SK-MEL-5 (cell line): ENCODE results near the gene CELF5. TPM values are rescaled to one million over a fixed set of nuclear protein-coding genes. Genes with fewer than 3 reads are reported as not detected.

Experiments used
- DNase-seq: peaks from one replicate; pipeline ENCODE4 v3.0.0-alpha.2; 2016; ENCODE audit warnings: low read depth, low spot score
- in situ Hi-C: cut with HindIII; loops from 2 replicates; pipeline ENCODE4 v1.10.0; 2016; ENCODE audit warnings: low sequenced_read_pairs, high pct_unique_total_duplicates, low pct_unique_long_range_greater_than_20kb
- polyA plus RNA-seq, 2 experiments: library from polyadenylated mRNA; depleted of rRNA; stranded (reverse); fragments of >200 nt; gene quantifications; 2 replicates each; pipeline ENCODE4 v1.2.3, GENCODE V29; 2015
- total RNA-seq: library from RNA; depleted of rRNA; stranded (reverse); fragments of >200 nt; shearing (Covaris generic); gene quantifications from 2 replicates; pipeline ENCODE4 v1.2.3, GENCODE V29; 2014; rRNA removed

CELF5 gene
- not detected in 2 replicates for total RNA-seq
- polyA plus RNA-seq (2015; cell fraction: cytosol; rRNA removed): 0.21 and 1.3 TPM in 2 replicates
- 0.26 and 1.3 TPM in 2 replicates for polyA plus RNA-seq (2015; cell fraction: nucleus; rRNA removed)

DNA sequence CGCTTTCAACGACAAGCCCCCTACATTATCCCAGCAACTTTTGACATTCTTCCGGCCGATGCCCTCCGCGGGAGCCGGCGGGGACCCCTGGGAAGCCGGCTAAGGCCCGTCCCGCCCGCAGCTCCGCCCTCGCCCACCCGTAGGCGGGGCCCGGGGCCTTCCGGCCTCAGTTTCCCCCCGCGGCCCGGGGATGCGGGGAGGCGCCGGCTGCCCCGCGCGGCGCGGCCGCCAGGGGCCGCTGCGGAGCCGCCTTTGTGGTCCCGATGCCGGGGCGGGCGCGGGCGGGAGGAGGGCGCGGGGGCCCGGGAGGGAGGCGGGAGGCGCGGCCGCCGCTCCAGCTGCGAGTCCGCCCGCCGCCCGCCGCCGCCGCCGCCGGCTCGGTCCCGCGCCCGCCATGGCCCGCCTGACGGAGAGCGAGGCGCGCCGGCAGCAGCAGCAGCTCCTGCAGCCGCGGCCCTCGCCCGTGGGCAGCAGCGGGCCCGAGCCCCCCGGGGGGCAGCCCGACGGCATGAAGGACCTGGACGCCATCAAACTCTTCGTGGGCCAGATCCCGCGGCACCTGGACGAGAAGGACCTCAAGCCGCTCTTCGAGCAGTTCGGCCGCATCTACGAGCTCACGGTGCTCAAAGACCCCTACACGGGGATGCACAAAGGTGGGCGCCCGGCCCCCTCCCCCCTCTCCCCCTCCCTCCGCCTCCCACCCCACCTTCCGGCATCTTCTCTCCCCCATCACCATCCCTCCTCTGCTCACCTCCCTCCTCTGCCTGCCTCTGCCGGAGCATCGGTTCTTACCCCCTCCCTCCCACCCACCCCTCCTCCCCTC is at the start of gene CELF5:
Gene CELF5 (plus strand): TSS at position 316 of the 823 bp plus-strand sequence. CDS start 79 bp downstream, at position 395.
- peak; percentile 39 for DNase-seq
- in situ Hi-C loops: no loop called here

DNA sequence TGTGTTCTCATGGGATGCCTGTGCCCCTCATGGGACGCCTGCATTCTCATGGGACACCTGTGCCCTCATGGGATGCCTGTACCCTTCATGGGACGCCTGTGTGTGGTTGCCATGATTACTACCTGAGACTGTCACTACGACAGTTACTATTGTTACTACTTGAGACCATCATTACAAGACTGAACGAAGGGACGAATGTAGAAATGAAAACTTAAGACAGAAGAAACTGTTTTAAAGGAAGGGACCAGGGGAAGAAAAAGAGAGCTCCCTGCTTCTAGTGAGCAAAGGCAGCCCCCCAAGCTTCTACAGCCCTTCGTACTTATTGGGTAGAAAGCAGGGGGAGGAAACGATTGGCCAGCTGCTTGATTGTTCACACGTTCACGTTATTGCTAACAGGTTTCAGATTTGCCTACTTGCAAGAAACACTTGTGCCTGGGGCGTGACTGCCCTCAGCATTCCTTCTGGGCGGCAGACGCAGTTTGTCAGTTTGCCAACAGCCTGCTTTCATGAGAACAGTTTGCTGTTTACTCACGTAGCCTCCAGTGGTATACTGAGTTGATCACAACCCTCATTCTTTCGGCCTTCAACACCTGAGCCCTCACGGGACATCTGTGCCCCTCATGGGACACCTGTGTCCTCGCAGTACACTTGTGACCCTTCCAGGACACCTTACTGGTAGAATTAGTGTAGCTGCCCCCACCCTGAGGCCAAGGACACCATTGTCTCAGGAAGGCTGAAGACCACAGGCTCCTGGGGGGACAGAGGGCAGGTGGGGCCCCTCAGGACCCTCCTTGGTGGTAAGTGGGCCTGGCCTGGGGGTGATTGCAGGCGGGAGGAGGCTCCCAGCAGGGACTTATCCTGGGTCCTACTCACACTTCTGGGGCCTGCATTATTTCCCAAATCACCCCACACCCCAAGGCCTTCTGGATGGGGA is 48.4 kb upstream of the CELF5 start:
- DNase-seq: peak; percentile 44
- in situ Hi-C loops: no loop called here

GRCh38 chr19:3176715-3177501 is 47.6 kb upstream of the CELF5 start:
- DNase-seq: no peak
- in situ Hi-C loops: no loop called here

GRCh38 chr19:3178377-3178972 is 46.0 kb upstream of the CELF5 start, which contains the start of gene S1PR4:
Gene S1PR4, plus strand, starts transcription at chr19:3178769. Its CDS starts 24 bp downstream, at chr19:3178793.
- in situ Hi-C loops: no loop called here
- no peak for DNase-seq

DNA sequence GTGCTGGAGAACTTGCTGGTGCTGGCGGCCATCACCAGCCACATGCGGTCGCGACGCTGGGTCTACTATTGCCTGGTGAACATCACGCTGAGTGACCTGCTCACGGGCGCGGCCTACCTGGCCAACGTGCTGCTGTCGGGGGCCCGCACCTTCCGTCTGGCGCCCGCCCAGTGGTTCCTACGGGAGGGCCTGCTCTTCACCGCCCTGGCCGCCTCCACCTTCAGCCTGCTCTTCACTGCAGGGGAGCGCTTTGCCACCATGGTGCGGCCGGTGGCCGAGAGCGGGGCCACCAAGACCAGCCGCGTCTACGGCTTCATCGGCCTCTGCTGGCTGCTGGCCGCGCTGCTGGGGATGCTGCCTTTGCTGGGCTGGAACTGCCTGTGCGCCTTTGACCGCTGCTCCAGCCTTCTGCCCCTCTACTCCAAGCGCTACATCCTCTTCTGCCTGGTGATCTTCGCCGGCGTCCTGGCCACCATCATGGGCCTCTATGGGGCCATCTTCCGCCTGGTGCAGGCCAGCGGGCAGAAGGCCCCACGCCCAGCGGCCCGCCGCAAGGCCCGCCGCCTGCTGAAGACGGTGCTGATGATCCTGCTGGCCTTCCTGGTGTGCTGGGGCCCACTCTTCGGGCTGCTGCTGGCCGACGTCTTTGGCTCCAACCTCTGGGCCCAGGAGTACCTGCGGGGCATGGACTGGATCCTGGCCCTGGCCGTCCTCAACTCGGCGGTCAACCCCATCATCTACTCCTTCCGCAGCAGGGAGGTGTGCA is 45.3 kb upstream of the CELF5 start:
- in situ Hi-C loops: no loop called here
- DNase-seq: no peak

GRCh38 chr19:3179739-3180293 is 44.6 kb upstream of the CELF5 start:
- no peak for DNase-seq
- in situ Hi-C loops: no loop called here

GRCh38 chr19:3183721-3184641 is 40.5 kb upstream of the CELF5 start:
- in situ Hi-C loops: no loop called here

DNA sequence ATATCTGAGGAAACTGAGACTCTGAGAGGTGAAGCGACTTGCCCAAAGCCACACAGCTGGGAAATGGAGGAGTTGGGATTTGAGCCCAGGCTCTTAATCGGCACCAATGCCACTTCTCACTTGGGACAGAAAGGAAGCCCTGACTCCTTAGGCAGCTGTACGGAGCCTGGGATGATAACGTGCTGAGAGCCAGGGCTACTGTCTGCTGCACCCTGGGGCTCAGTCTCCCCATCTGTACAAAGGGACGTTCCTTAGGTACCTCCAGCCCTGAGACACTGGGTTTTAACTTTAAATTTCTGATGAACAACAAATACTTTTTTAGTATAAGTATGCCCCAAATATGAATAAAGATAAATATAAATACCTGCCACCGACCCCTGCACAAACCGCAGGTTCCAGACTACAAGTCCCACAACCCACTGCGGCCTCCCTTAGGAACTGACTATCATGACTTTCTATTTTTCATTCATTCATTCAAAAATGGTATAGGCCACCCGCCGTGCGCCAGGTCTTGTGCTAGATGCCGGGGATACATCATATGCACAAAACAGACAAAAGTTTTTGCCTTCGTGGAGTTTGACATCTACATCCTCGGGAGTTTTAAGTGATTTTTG is 39.5 kb upstream of the CELF5 start:
- in situ Hi-C loops: no loop called here
- peak; percentile 4 for DNase-seq

More at GRCh38 chr19:3183721-3184641, 40.5 kb upstream of the CELF5 start:
- no peak for DNase-seq

- in situ Hi-C loops: no loop called here
- DNase-seq: peak; percentile 92
Measured at GRCh38 chr19:3185461-3186159, 38.9 kb upstream of the CELF5 start, which contains the start of gene NCLN. Gene NCLN, plus strand, starts transcription at chr19:3185930. Its CDS starts 101 bp downstream, at chr19:3186031.

DNA sequence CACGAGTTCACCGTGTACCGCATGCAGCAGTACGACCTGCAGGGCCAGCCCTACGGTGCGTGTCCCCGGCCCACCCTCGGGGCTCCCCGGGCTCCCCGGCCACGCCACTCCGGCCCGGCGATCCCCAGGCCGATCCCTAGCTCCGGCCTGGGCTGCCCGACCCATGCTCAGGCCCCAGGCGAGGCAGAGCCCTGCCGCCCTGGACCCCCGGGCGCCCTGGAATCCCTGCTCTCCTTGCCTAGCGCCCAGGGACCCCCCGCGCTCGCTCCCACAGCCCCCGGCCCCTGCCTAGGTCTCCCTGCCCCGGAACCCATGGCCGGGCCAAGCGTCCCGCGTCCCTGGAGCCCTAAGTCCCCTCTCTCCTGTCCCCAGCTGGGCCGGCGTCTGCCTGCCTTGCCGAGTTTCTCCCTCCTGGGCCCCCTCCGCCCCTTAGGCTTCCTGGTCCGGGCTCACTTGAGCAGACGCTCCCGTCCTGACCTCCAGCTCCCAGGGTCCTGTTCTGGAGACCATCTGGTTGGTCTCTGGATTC is 38.2 kb upstream of the CELF5 start:
- DNase-seq: no peak
- in situ Hi-C loops: no loop called here

DNA sequence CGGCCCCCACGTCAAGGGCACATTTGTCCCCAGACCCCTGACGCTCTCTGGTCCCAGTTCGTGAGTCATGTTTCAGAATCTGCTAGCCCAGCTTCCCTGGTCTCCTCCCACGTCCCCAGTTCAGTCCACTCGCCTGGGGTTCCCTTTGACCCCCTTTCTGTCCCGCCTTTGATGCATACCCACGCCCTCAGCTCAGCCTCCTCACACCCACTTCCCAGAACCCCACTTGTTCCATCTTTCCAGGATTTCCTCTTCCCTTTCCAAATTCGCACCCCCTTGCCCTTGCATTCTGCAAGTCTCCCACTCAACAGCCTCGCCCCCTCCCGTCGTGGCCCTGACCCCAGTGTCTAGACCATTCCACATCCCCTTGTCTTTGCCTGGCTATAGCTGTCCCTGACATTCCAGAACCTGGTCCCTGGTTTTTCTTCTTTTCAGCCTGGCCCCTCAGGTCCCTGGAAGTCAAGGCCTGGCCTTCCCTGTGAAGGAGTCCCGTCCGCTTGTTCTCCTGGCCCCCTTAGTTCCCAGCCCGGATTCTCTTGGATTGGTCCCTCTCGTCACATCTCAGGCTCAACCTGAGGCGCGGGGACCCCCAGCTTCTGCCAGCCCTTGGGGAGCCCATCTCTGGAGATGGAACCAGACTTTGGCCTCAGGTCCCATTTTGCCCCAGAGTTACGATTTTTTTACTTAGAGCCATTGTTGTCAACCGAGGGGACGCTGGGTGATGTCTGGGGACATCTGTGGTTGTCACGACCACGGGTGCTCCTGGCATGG is 37.4 kb upstream of the CELF5 start:
- DNase-seq: no peak
- in situ Hi-C loops: no loop called here

DNA sequence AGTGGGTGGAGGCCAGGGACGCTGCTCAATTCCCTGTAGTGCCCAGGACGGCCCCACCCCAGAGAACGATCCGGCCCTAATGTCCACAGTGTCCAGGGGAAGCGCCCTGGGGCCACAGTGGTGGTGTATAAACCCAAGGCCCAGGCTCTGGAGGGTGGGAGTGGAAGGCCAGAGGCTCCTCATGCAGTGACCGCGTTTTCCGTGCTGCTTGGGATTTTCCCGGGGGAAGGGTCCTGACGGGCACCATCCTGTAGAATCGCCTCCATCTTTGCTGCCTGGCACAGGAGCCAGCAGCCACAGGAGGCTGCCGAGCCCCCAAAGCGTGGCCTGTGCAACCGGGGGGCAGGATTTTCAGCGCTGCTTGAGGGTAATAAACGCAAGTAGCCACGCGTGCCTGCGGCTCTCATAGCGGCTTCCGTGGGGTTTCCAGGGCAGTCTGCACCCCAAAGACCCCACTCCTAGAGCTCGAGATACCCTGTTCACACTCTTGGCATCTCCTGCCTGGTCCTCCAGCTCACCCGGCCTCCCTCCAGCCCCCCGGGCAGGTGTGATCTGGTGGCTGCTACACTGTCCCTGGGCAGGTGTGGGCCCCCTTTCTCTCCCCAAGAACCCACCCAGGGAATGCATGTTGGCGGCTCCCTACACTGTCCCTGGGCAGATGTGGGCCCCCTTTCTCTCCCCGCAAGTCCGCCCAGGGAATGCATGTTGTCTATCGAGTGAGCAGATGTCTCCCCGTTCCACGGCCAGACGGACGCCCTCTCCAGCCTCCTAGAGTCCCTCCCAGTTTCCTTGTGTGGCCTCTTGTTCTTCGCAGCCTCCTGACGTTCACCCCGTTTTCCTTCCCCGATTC is 36.6 kb upstream of the CELF5 start:
- in situ Hi-C loops: no loop called here
- DNase-seq: no peak
